GM19324 (cell line): Measurements from ENCODE around the gene GAREM1.
"Not testable (repeated sequence)": the region's sequence is repeated elsewhere in the genome, so short reads cannot be mapped to it uniquely, and the experiment has no call there.

ENCODE experiments used
- ATAC-seq: cut with Tn5 transposase; IDR thresholded peaks from one replicate; pipeline ENCODE4 v1.9.1; 2021; ENCODE audit warnings: mild to moderate bottlenecking, moderate library complexity; ENCODE audit not compliant: unreplicated experiment, low FRiP score

The GAREM1 gene

DNA sequence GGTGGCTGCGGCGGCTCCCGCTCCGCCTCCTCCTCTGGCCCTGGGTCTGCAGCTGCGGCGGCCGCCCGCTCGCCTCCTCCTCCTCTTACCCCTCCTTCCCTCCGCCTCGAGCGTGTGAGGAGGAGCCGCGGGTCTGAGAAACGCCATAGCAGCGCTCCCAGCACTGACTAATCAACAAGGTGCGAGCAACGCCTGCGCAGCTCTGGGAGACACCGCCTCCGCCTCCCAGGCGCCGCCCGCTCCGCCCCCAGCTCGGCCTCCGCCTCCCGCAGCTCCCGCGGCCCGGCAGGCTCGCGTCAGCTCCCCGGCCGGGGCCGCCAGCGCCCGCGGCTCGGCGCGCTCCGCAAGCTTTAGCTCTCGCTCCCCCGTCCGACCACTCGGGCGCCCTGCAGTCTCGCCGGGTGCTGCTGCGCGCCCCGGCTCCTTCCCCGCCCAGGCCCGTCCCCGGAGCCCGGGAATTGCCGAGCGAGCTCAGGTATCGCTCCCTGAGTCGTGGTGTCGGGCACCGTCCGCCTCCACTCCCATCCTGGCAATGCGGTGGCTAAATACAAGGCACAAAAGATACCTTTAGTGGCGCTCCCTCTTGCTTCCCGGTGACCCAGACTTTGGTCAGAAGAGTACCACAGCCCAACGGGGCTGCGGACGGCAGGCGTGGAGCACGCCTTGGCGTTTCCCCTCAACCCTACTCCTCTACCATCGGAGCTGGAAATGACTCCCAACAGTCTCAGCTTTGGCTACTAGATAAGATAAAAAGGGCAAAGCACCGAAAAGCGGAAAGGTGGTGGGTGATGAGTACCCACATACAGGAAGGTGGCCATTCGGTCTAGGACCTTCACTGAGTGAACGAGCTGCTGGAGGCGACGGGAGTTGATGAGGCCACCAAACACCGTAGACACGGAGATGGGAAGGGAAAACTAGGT is at the start of gene GAREM1:
GAREM1 (minus strand) TSS at position 169 of the 920 bp plus-strand sequence. CDS start 454 bp downstream, outside the sequence.
- ATAC-seq = peak; percentile 98

DNA sequence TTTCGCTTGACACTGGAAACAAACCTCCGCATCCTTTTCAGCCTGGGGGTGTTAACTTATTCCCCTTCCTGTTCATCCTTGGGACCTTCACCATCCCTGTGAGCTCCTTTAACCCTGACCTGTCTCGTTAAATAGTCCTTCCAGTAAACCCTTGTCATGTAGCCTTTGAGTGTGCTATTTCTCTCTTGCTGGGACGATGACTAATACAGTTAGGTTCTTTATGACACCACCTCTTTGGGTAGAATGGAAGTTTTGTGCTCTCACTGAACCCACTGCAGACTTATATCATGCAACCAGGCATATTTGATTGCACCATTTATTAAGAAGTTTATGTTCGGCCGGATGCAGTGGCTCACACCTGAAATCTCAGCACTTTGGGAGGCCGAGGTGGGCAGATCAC is 40.5 kb upstream of the GAREM1 start:
- ATAC-seq = no peak

DNA sequence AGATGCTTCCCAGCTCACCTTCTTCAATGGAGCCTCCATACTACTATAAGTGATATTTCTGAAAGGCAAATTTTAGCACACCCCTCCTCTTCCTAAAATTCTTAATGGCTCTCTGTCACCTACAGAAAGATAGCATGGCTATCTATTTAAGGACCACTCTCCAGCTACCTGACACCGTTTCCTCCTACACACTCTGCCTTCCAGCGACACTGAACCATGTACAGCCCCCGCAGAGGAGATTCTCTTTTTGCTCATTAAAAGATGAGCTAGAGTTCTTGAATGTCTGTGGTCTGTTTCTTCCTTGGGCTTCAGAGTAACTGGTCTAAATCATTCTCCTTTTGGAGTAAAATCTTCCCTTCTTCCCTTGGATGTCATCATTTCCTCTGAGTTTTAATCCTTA is 38.4 kb upstream of the GAREM1 start:
- no peak for ATAC-seq

DNA sequence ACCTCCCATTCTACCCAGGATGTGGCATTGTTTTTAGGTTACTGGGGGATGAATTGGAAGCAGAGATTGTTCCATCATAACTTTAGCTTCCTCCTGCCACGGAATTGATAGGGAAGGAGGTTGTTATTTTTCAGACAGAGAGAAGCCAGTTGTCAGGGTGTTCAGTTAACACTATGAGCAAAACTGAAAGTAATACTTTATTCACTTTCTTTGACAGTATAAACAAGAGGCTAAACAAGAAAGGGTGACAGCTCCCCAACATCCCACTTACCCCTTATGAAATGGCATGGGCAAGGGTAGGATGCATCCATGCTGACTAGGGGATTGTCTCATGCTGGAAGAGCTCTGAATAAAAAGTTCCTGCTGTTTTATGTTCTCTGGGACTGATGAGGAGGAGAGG is 36.4 kb upstream of the GAREM1 start:
- ATAC-seq = peak; percentile 57

DNA sequence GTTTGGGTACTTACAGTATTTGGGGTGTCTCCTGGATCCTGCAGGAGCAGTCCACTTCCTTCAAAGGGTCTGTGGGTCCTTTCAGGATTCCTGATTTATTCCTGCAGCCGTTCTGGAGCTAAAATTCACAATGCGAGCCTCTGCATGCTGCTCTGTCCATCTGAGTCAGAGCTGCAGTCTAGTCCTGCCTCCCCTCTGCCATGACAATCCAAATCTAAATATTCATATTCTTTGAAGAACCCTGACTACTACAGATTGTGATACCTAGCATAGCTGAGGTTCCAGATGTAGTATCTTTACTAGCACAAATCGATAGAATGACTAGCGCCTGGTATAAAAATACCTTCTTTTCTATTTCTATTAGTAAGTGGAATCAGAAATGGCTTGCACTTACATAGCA is 31.3 kb upstream of the GAREM1 start:
- no peak for ATAC-seq

DNA sequence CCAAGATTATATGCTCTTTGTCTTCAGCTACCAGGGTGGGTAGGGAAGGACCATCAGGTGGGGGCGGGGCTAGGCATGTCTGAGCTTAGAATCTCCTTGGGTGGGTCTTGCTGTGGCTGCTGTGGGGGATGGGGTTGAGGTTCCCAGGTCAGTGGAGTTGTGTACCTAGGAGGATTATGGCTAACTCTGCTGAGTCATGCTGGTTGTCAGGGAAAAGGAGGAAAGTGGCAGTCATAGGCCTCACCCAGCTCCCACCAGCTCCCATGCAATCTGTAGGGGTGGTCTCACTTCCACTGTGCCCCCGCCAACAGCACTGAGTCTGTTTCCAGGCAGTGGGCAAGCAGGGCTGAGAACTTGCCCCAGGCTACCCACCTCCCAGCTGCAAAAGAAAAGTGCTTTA is 30.6 kb upstream of the GAREM1 start:
- not testable (repeated sequence) for ATAC-seq

DNA sequence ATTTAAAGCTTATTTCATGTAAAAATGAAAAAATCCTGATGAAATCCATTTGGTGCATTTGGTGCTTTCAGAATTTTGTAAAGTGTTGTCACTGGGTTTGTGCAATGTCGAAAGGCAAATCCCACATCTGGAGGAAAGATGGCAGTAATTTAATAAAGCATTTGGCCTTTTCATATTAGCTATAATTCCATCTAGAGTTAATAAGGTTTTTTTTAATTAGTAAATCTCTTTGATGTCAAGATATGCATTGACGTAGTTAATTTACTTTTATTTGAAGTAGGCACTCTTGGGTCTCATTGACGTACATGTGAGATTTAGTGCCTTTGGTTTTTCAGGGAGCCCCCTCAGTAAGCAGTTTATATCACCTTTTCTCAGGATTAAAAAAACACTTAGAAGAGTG is 12.3 kb upstream of the GAREM1 start:
- ATAC-seq = no peak

DNA sequence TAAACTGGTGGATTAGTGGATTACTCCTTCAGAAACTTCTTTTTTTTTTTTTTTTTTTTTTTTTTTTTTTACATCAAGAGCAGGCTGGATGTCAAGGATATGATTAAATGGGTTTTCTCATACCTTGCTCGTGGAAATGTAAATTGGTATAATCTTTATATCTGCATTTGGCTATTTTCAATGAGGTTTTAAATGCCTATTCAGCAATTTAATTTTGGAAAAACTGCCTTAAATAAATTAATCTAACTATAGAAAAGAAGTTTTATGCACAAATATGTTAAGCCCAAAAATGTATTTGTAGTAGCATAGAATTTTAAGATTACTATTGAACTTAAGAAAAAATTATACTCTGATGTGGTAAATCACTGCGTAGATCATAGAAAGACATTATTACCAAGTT is 11.4 kb upstream of the GAREM1 start:
- ATAC-seq = no peak

DNA sequence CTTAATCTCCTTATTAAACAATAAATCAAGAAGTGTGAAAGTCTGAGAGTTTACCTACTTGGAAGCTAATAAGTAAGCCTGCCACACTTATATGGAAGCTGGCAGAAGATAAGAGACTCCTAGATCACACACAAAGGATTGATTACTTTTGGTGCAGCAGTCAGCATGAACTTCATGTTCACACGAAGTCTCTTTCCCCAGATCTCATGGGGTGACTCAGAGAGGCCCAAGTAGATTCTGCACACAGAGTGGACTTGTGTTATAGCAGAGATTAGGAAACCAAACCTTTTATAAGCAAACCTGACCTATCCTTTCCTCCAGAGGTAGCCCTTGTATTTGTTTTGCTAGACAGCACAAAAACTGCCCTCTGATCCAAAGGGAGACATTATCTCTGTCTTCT is 9.9 kb upstream of the GAREM1 start:
- no peak for ATAC-seq

DNA sequence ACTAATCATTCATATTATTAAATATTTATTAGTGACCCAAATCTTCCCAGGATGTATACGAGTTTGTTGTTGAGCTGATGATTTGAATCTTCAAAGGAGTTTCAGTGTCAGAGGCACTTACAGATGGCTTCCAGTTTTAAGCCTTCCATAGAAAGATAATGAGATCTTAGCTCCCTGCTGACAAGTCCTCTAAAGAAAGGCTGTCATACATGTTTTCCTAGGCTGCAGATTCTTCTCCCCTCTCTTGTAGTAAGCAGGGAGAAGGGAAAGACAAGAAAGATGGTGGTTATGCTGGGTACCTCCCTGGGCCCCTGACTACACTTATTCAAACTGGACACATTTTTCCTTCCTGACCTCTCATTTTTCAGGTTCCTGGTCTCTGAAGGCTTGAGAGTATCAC is 8.1 kb upstream of the GAREM1 start:
- no peak for ATAC-seq

DNA sequence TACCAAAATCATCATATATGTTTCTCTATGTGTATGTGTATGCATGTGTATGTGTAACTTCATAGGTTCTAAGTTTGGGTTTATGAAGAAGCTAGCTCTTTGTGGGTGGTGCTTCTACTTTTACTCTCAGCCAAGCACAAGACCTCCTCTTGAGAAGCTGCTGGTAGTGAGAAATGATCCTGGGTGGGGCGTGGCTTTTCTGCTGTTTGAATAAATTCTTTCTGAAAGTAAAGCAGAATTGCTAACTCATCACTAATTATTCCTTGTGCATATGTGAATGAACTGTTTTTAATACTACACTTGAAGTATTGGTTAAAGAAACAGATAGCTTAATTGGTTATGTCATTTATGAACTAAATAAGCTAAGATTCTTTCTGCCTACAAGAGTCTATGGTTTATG is 7.6 kb upstream of the GAREM1 start:
- ATAC-seq = no peak

DNA sequence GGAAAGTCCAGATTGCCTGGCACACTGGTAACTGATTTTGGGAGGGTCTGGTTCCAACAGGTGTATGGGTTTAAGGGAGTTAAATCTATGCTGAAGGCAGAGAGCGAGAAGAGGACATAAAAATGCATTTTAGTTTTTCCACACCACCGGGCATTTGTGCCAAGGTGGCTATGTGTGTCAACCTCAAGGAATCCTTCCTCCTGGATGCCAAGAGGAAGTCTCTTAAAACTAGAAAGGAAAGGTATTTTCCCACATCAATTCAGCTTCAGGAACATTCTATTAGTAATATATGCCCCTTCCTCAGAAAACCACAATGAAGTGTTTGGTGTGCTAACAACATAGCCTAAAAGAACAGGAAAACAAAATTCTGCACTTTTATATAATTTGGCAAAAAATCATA is 5.4 kb upstream of the GAREM1 start:
- ATAC-seq = no peak

DNA sequence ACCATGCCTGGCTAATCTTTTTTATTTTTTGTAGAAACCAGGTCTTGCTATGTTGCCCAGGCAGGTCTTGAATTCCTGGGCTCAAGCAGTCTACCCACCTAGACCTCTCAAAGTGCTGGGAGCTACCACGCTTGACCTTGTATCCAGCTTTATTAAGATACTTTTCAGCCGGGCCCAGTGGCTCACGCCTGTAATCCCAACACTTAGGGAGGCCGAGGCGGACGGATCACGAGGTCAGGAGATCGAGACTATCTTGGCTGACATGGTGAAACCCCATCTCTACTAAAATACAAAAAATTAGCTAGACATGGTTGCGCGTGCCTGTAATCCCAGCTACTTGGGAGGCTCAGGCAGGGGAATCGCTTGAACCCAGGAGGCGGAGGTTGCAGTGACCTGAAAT is 4.4 kb upstream of the GAREM1 start:
- not testable (repeated sequence) for ATAC-seq

DNA sequence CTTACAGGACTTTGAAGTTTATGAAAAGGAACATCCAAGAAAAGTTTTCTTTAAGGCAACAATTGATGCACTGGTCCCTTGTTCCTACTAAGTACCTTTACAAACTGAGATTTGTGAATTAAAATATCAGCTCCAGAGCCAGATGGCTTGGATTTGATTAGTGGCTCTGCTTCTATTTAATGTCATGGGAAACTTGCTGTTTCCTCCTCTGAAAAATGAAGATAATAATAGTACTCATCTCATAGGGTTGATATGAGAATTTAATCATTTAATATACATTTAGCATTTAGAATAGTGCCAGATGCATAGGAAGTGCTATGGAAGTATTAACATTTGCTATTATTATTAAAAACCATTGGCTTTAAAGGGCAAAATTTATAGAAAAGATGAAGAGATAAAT is 2.6 kb upstream of the GAREM1 start:
- ATAC-seq = no peak

DNA sequence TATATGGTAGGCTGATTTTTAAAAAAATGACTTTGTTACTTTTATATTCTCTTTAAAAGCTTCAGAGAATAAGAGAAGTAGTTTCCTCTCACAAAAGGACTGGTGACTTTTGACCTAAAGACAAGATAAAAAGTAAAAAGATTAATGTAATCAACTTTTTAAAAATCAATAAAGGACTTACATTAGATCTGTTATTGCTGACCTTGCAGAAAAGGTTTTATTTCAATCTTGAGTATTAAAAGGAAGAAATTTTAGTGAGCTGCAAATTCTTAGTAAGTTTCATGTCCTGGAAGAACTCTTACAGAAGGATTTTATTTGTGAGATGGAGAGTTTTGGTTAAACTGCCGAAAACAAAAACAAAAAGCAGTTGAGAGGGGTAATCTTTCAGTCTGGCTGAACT is 2.2 kb upstream of the GAREM1 start:
- ATAC-seq = no peak

DNA sequence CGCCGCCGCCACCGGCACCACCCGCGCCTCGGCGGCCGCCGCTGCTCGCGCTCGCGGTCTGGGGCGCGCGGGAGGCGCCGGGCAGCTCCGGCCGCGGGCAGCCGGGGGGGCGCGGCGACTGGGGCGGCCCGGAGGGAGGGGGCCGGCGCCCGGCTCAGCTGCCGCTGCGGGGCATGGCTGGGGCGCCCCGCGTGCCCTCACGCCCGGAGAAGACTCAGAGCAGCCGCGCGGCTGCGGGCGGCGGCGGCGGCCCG is 295 bp downstream of the GAREM1 start:
- ATAC-seq = peak; percentile 31

DNA sequence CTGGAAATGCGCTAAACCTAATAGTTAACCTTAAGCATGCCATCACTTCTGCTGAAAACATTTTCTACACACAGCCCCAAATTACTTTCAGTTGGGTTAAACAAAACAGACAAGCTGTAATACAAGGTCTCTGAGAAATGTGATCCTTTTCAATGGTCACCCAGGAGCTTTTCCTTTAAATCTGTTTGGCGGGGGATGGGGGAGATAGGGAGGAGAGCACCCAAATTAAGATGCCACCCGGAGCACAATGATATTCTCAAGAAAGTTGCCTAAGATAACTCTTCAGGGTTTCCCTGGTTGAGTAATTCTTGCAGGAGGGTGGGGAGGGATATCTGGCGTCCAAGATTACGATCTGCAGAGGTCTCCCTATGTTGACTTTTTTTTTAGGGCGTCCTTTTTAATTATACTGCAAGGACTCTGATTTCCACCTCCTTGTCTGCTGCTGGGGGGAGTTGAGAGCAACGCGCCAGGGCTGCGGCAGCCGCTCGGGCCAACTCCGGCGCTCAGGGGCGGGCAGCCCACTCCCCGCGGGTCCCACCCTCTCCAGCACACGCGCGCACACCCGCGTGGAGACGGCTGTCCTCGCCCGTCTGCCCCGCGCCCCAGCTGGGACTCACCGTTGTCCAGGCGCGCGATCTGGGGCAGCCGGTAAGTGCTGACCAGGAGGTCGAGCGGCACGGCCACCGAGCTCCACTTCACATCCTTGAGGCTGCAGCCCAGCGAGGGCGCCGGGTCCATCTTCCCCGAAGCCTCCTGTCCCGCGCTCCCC is 807 bp downstream of the GAREM1 start:
- ATAC-seq = no peak

DNA sequence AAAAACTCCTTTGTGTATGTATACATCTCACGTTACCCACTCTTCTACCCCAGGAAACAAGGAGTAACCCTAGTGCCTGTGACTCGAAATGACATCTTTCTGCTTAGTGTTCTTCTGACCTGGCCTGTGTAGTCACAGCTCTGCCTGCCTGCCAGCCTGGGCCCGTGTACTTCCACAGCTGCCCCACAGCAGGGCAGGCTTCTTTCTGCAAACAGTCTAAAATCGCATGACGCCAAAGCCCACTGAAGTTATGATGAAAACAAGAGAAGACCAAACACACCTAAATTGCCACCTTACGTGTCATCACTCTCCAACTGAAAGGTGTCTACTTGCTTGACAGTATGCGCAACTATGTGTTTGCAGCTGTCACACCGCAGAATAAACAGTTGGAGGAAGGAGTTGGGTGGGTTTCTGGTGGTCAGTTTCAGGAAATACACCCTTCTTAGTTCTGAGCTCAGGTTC is 1.5 kb downstream of the GAREM1 start:
- no peak for ATAC-seq

DNA sequence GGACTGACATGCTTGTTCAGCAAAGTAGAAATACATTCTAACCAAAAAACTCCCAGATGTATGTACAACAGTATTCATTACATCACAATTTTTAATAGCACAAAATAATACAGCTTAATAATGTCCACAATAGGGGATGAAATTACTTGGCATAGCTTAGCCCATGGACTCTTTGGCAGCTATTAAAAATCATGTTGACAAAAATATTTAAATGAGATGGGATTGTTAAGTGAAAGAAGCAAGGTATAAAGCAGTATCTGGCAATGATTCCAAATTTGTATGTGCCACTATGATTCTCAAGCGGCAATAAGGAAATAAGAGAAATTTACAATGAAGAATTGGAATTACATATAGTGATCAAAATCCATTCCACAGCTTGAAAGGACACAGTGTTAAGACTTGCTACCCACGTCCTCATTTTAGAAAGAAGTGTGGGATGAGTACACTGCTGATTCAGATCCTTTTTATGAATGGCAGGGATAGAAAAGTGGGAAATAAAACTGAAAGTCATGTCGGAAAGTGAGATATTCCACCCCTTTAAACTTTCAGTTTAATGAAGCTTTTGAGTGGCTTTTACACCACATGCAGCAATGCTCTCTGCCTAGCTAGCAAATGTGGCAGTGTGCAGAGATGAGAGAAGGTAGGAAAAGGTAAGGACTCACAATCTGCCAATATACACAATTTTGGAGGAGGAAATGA is 2.4 kb downstream of the GAREM1 start:
- ATAC-seq = no peak

DNA sequence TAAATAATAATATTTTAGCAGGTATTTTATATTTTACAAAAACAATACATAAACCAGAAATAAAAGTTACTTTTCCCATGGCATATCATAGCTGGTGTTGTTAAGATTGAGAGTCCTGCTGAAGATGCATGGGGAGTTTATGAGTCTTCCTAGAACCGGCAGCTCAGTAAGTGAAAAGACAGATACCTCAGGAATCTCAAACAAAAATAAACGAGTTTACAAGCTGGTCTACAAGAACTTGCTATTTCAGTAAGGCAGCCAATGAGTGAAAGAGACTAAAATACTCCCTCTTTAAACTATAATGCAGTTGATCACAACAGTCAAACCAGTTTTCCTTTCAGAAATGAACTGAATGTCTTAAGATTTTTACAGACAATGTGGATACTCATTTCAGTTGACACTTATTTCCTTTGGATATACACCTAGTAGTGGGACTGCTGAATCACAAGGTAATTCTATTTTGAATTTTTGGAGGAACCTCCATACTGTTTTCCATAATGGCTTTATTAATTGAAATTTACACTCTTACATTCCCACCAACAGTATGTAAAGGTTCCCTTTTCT is 8.9 kb downstream of the GAREM1 start:
- ATAC-seq = no peak

DNA sequence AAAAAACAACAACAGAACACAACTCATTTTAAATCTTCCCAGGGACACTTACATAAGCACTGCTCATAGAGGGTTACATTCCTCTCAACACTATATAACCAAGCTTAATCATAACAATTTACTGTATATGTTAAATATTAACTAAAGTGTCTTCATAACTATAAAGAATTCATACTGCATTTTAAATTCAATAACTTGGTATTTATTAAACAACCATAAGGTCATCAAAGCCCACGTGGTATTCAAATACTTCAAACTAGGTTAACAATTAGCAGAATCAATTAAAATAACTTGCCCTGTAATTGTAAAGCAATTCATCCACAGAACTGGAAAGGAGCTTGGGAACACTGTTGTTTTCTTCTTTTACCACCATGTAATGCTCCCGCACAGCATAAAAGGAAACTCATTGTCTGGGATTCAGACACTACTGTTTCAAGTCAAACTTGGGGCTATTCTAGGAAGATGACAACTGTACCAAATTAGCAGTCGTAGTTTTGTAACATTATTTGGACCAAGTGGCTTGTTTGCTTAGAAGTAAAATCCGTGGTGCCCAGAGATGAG is 10.4 kb downstream of the GAREM1 start:
- no peak for ATAC-seq
